Thymus (tissue), 14 donors: Measurements from ENCODE around the gene EIF4G2. TPM values are rescaled to one million over a fixed set of nuclear protein-coding genes. Genes with fewer than 3 reads are reported as not detected.

ENCODE experiments used
- DNase-seq, 9 donors: peaks; one replicate each; pipeline ENCODE4 v3.0.0-alpha.2; 2013; ENCODE audit warnings: low spot score in 9 of 9, low read depth in 6 of 9, missing footprints in 1 of 9
- H3K27ac ChIP-seq, 2 donors: one replicate each; pipeline ENCODE4 v1.5.1; 2013; ENCODE audit warnings: control low read depth in 1 of 2, low read depth in 1 of 2, low read length in 1 of 2, mild to moderate bottlenecking in 1 of 2, moderate library complexity in 1 of 2
- H3K27me3 ChIP-seq, 2 donors: one replicate each; pipeline ENCODE4 v1.5.1; 2013; ENCODE audit warnings: low read length in 1 of 2; ENCODE audit not compliant: control insufficient read depth in 2 of 2, insufficient read depth in 1 of 2
- H3K36me3 ChIP-seq, 2 donors: one replicate each; pipeline ENCODE4 v1.5.1; 2013; ENCODE audit warnings: low read length in 1 of 2, mild to moderate bottlenecking in 1 of 2, moderate library complexity in 1 of 2; ENCODE audit not compliant: control insufficient read depth in 2 of 2, insufficient read depth in 2 of 2
- H3K4me1 ChIP-seq, 2 donors: one replicate each; pipeline ENCODE4 v1.5.1; 2013; ENCODE audit warnings: low read length in 2 of 2; ENCODE audit not compliant: control insufficient read depth in 2 of 2, insufficient read depth in 2 of 2
- H3K4me3 ChIP-seq, 2 donors: one replicate each; pipeline ENCODE4 v1.5.1; 2013; ENCODE audit warnings: low read length in 2 of 2, control low read depth in 1 of 2, mild to moderate bottlenecking in 1 of 2
- H3K9me3 ChIP-seq, 2 donors: one replicate each; pipeline ENCODE4 v1.5.1; 2013; ENCODE audit warnings: low read length in 1 of 2, mild to moderate bottlenecking in 1 of 2; ENCODE audit not compliant: control insufficient read depth in 2 of 2, insufficient read depth in 1 of 2
- WGBS: extraction: QIAGEN DNeasy Blood & Tissue Kit; methylation state at CpG from one replicate; pipeline ENCODE4 v1.1.7; 2013; 5-methylcytosine and 5-hydroxymethylcytosine counted together
- long read RNA-seq, 10 donors: transcript quantifications; one replicate each; lab custom pipeline, GENCODE V29; 2026
- polyA plus RNA-seq: library from polyadenylated mRNA; stranded (reverse); fragments of 200-250 nt; gene quantifications from one replicate; pipeline ENCODE4 v1.2.3, GENCODE V29; 2013
- total RNA-seq: library from RNA; stranded (reverse); fragments of 120-200 nt; gene quantifications from one replicate; pipeline ENCODE4 v1.2.4, GENCODE V29; 2013
- donor health status: healthy.

Gene EIF4G2
- 531 TPM for total RNA-seq
- polyA plus RNA-seq, result 391 TPM
- long read RNA-seq, donor 1, transcript EIF4G2-201 (22 exons, 3,978 nt), result major isoform, 5 of 15 reads
- long read RNA-seq, donor 1, partial matches to known transcripts, result 6 of 15 reads
- long read RNA-seq, donor 1, other reads (novel, unspliced or antisense), result 0 of 15 reads
- long read RNA-seq, donor 2, result 0 reads
- long read RNA-seq, donor 3, transcript EIF4G2-204 (3 exons, 690 nt), result minor isoform, 17 of 380 reads
- long read RNA-seq, donor 3, transcript EIF4G2-202 (21 exons, 3,346 nt), result minor isoform, 8 of 380 reads
- long read RNA-seq, donor 3, transcript EIF4G2-228 (2 exons, 523 nt), result minor isoform, 10 of 380 reads
- long read RNA-seq, donor 3, transcript EIF4G2-201 (22 exons, 3,978 nt), result major isoform, 48 of 380 reads
- long read RNA-seq, donor 3, partial matches to known transcripts, result 294 of 380 reads
- long read RNA-seq, donor 3, other reads (novel, unspliced or antisense), result 0 of 380 reads
- long read RNA-seq, donor 4, transcript EIF4G2-202 (21 exons, 3,346 nt), result minor isoform, 5 of 176 reads
- long read RNA-seq, donor 4, transcript EIF4G2-228 (2 exons, 523 nt), result minor isoform, 11 of 176 reads
- long read RNA-seq, donor 4, transcript EIF4G2-201 (22 exons, 3,978 nt), result major isoform, 37 of 176 reads
- long read RNA-seq, donor 4, transcript EIF4G2-204 (3 exons, 690 nt), result minor isoform, 6 of 176 reads
- long read RNA-seq, donor 4, partial matches to known transcripts, result 114 of 176 reads
- long read RNA-seq, donor 4, other reads (novel, unspliced or antisense), result 0 of 176 reads
- long read RNA-seq, donor 5, transcript EIF4G2-201 (22 exons, 3,978 nt), result major isoform, 52 of 383 reads
- long read RNA-seq, donor 5, transcript EIF4G2-204 (3 exons, 690 nt), result minor isoform, 14 of 383 reads
- long read RNA-seq, donor 5, transcript EIF4G2-228 (2 exons, 523 nt), result minor isoform, 18 of 383 reads
- long read RNA-seq, donor 5, partial matches to known transcripts, result 292 of 383 reads
- long read RNA-seq, donor 5, other reads (novel, unspliced or antisense), result 0 of 383 reads
- long read RNA-seq, donor 6, transcript EIF4G2-202 (21 exons, 3,346 nt), result minor isoform, 7 of 145 reads
- long read RNA-seq, donor 6, transcript EIF4G2-201 (22 exons, 3,978 nt), result major isoform, 37 of 145 reads
- long read RNA-seq, donor 6, transcript EIF4G2-204 (3 exons, 690 nt), result minor isoform, 6 of 145 reads
- long read RNA-seq, donor 6, partial matches to known transcripts, result 84 of 145 reads
- long read RNA-seq, donor 6, other reads (novel, unspliced or antisense), result 0 of 145 reads
- long read RNA-seq, donor 7, transcript EIF4G2-202 (21 exons, 3,346 nt), result minor isoform, 21 of 260 reads
- long read RNA-seq, donor 7, transcript EIF4G2-204 (3 exons, 690 nt), result minor isoform, 8 of 260 reads
- long read RNA-seq, donor 7, transcript EIF4G2-201 (22 exons, 3,978 nt), result major isoform, 71 of 260 reads
- long read RNA-seq, donor 7, partial matches to known transcripts, result 157 of 260 reads
- long read RNA-seq, donor 7, other reads (novel, unspliced or antisense), result 0 of 260 reads
- long read RNA-seq, donor 8, transcript EIF4G2-201 (22 exons, 3,978 nt), result major isoform, 10 of 115 reads
- long read RNA-seq, donor 8, transcript EIF4G2-228 (2 exons, 523 nt), result minor isoform, 7 of 115 reads
- long read RNA-seq, donor 8, partial matches to known transcripts, result 91 of 115 reads
- long read RNA-seq, donor 8, other reads (novel, unspliced or antisense), result 0 of 115 reads
- long read RNA-seq, donor 9, transcript EIF4G2-202 (21 exons, 3,346 nt), result minor isoform, 7 of 309 reads
- long read RNA-seq, donor 9, transcript EIF4G2-228 (2 exons, 523 nt), result minor isoform, 8 of 309 reads
- long read RNA-seq, donor 9, transcript EIF4G2-201 (22 exons, 3,978 nt), result major isoform, 40 of 309 reads
- long read RNA-seq, donor 9, partial matches to known transcripts, result 250 of 309 reads
- long read RNA-seq, donor 9, other reads (novel, unspliced or antisense), result 0 of 309 reads
- long read RNA-seq, donor 10, transcript EIF4G2-228 (2 exons, 523 nt), result minor isoform, 16 of 316 reads
- long read RNA-seq, donor 10, transcript EIF4G2-201 (22 exons, 3,978 nt), result major isoform, 30 of 316 reads
- long read RNA-seq, donor 10, partial matches to known transcripts, result 264 of 316 reads
- long read RNA-seq, donor 10, other reads (novel, unspliced or antisense), result 0 of 316 reads

- Histone ChIP-seq H3K27me3 (peaks cover 0 to 2% of the 10 kb centered on the region in 2 donors), H3K4me1 (peaks cover 15 to 17% of the 10 kb centered on the region in 2 donors), H3K4me3 (peak within 1 kb of the TSS; percentile 83 to 90), H3K9me3 (no peaks in the 10 kb centered on the region), H3K27ac (peak within 1 kb of the TSS; percentile 98 to 100), H3K36me3 (peaks cover 26 to 35% of the 10 kb centered on the region in 2 donors)
- peak; percentile 96 to 99 (median 99) for DNase-seq
- under 1% methylated on average over 65 of the region's 65 CpGs for WGBS
Measured at GRCh38 chr11:10808553-10809372, at the start of gene EIF4G2. EIF4G2 (minus strand) TSS chr11:10808926.

- Histone ChIP-seq H3K27me3 (no peaks in the 10 kb centered on the region), H3K4me1 (peaks cover 5 to 9% of the 10 kb centered on the region in 2 donors), H3K9me3 (no peaks in the 10 kb centered on the region), H3K4me3 (peak within 1 kb of the TSS; percentile 88 to 96), H3K36me3 (peaks cover 18 to 33% of the 10 kb centered on the region in 2 donors), H3K27ac (peak within 1 kb of the TSS; percentile 99)
- DNase-seq, result peak; percentile 92 to 99 (median 98)
- WGBS, result under 1% methylated on average over 59 of the region's 59 CpGs
Measured at GRCh38 chr11:10857709-10858438, 49.1 kb upstream of the EIF4G2 start, which contains the start of gene ZBED5. ZBED5 (minus strand) TSS chr11:10858053; CDS start chr11:10854945, 3,108 bp downstream.

GRCh38 chr11:10857459-10857708 lies 48.7 kb upstream of the EIF4G2 start:
- DNase-seq, result peak in 1 of 9 donors; percentile 71
- H3K27me3 ChIP-seq, result no peaks in the 10 kb centered on the region
- peaks cover 21 to 36% of the 10 kb centered on the region in 2 donors for H3K36me3 ChIP-seq
- WGBS, result under 1% methylated on average over 14 of the region's 14 CpGs
- H3K4me3 ChIP-seq, result peak overlapping the region; percentile 88 to 96
- H3K4me1 ChIP-seq, result peaks cover 2 to 9% of the 10 kb centered on the region in 2 donors
- no peaks in the 10 kb centered on the region for H3K9me3 ChIP-seq
- H3K27ac ChIP-seq, result peak overlapping the region; percentile 99

DNA sequence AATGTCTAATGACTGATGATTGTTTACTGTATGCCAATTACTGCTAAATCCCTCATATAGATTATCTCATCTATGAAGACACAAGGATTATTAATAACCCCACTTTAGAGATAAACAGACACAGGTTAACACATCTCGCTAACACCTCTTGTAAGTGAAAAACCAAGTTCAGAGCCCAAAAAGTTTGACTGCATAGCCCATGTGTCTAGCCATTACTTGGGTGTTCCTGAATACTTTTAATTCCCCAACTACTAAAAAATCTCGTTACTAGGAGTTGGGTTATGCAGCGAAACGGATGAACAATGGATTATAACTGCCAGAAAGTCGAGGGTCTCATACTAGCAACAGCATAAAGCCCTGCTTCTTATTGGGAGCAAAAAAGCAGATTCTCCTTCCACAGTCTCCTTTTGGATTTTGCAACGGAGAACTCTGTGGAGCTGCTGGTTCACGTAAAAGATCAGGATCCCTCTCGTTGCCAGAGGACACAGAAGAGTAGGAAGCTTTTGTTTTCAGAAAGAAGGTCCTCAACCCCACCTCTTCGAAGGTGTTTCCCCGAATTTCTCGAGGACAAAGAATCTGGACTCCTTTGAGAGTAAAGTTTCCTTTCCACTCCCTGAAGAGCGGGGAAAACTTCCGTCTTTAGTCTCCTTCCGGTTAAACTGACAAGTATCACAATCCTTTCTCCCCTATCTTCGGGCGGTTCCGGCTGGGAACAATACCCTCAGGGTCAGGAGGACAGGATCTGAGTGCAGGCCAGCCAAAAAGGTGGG lies 48.1 kb upstream of the EIF4G2 start:
- peaks cover 0 to 9% of the 10 kb centered on the region in 2 donors for H3K4me1 ChIP-seq

DNA sequence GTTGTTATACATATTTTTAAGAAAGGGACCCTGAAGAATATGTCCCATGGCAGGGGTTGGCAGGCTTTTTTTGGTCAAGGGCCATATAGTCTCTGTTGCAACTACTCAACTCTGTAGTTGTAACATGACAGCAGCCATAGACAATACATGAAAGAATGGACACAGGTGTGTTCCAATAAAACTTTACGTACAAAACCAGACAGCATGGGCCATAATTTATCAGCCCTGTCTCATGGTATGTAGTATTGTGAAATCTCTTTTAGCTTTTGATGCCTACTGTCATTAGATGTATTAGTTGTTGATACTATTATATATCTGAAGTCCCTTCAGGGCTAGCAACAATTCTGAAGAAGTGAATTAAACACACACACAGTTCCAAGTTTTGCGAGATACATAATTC lies 46.6 kb upstream of the EIF4G2 start:
- no peaks in the 10 kb centered on the region for H3K27me3 ChIP-seq
- no peak overlapping the region for H3K4me3 ChIP-seq
- peaks cover 24 to 49% of the 10 kb centered on the region in 2 donors for H3K36me3 ChIP-seq
- DNase-seq, result no peak
- no peaks in the 10 kb centered on the region for H3K9me3 ChIP-seq
- WGBS, result over 99% methylated on average over 2 of the region's 2 CpGs
- H3K4me1 ChIP-seq, result peaks cover 0 to 9% of the 10 kb centered on the region in 2 donors
- no peak overlapping the region for H3K27ac ChIP-seq

More for the DNA sequence above, 48.1 kb upstream of the EIF4G2 start:
- H3K27ac ChIP-seq, result peak overlapping the region; percentile 99
- no peaks in the 10 kb centered on the region for H3K27me3 ChIP-seq
- peak overlapping the region; percentile 88 to 96 for H3K4me3 ChIP-seq
- peaks cover 24 to 41% of the 10 kb centered on the region in 2 donors for H3K36me3 ChIP-seq
- DNase-seq, result peak in 4 of 9 donors; percentile 24 to 82 (median 50)
- H3K9me3 ChIP-seq, result no peaks in the 10 kb centered on the region
- 6% methylated on average over 17 of the region's 17 CpGs for WGBS

DNA sequence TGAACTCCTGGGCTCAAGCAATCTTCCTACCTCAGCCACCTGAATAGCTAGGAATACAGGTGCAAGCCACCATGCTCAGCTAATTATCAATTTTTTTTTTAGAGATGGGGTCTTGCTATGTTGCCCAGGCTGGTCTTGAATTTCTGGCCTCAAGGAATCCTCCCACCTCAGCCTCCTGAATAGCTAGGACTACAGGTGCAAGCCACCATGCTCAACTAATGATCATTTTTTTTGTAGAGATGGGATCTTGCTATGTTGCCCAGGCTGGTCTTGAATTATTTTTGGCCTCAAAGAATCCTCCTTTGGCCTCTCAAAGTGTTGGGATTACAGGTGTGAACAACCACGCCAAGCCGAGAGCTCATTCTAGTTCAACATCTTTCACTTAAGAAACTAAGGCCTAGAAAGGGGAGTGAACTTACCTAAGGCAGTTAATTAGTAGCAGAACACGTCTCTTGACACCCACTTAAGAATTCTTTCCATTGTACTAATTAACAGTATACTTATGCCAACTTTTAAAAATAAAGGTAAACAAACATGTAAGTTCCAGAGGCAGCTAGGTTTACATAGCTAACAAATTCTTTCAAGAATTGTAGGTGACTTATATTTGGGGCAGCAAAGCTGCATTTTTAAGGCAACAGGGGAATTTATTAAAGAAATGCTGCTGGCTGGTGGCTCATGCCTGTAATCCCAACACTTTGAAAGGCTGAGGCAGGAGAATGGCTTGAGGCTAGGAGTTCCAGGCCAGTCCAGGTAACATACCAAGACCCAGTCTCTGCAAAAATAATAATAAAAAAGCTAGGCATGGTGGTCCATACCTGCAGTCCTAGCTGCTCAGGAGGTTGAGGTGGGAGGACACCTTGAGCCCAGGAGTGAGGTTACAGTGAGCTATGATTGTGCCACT lies 39.5 kb upstream of the EIF4G2 start:
- no peak overlapping the region for H3K27ac ChIP-seq
- H3K4me1 ChIP-seq, result no peaks in the 10 kb centered on the region
- no peaks in the 10 kb centered on the region for H3K27me3 ChIP-seq
- 99% methylated on average over 3 of the region's 3 CpGs for WGBS
- H3K9me3 ChIP-seq, result no peaks in the 10 kb centered on the region
- no peak for DNase-seq
- H3K36me3 ChIP-seq, result peaks cover 8 to 23% of the 10 kb centered on the region in 2 donors
- H3K4me3 ChIP-seq, result no peak overlapping the region
